8988T (cell line): Measurements from ENCODE around the gene TGOLN2.
"Not testable (repeated sequence)": the region's sequence is repeated elsewhere in the genome, so short reads cannot be mapped to it uniquely, and the experiment has no call there.

Experiments used
- DNase-seq: peaks from one replicate; pipeline ENCODE4 v3.0.0; 2011

TGOLN2 gene

DNA sequence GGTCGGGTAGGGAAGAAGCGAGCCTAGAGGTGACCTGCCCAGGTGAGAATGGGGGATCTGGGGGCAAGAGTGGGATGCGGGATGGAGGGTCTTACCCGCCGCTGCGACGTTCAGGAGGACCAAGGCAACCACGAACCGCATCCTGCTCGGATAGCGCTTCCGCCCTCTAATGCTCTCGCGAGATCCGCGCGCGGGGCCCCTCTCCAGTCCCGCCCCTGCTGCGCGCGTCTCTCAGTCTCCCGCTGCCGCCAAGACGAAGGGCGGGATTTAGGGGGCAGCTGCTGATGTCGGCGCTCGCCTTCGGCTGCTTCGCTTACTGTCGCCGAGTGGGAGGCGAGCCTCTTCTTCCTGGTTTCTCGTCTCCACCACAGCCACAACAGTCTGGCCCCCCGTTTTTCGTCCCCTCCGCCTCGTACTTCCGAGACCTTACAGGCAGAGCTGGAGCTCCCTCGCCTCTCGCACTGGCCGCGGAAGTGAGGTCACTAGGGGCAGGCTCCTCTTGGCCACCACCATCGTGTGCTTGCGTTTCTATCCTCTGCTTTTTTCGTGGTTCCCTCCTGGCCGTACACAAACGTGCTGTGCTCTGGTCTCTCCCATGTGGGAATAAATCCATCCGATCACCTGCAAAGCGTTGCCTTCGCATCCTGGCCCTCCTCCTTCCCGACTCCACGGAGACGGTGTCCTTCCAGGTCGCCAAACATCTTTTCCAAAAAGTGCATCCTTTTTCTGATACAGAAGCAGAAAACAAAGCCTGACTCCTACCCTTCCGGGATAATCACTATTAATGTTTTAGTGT, at the start of gene TGOLN2:
Gene TGOLN2 (minus strand): TSS at position 168 of the 796 bp plus-strand sequence. CDS start 27 bp downstream, at position 141.
- DNase-seq, result peak; percentile 93

DNA sequence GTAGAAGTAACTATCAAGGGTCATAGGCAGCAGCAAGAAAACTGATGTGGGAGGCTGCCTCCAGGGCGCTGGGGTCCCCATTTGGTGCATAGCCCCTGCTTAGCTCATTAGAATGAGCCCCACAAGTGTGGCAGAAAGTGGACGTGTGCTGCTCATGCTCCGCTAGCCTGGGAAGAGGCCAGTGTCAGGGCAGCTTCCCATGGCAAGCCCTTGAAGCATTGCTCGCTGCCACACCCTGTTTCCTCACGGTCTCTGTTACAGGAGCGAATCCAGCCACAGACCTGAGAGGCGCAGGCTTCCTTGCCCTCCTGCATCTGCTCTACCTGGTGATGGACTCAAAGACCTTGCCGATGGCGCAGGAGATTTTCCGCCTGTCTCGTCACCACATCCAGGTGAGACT, 49.3 kb upstream of the TGOLN2 start:
- DNase-seq, result no peak

DNA sequence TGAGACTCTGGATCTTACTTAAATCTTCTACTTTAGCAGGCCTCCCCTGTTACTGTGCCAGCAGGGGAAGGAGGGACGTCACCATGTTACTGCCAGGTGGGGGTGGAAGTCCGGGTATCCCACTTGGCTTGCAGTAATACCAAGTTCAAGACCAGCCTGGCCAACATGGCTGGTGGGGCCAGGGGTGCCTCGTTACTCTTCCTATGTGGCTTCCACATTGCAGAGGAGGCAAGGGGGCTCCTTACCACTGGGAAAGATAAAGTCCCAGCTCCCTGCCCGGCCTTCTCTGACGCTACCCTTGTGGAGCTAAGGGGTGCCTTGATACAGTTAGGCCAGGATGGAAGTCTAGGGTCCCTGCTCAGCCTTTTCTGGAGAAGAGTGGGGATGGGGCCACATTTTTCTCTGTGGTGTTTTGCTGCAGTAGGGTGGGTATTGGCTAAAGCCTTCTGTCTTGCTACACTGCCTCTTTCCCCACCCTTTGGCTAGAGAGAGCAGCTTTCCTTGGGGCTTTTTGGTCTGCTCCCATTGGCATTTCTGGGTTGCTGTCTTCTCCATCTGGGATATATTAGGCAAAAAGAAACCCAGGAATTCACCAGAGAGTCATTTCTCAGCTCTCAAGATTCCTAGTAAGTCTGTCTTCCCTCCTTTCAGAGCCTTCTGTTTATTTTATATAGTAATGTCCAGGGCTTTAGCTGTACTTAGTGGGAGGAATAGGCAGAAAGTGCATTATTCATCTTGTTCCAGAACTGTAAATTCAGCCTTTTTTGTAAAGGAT, 48.7 kb upstream of the TGOLN2 start:
- DNase-seq, result no peak

DNA sequence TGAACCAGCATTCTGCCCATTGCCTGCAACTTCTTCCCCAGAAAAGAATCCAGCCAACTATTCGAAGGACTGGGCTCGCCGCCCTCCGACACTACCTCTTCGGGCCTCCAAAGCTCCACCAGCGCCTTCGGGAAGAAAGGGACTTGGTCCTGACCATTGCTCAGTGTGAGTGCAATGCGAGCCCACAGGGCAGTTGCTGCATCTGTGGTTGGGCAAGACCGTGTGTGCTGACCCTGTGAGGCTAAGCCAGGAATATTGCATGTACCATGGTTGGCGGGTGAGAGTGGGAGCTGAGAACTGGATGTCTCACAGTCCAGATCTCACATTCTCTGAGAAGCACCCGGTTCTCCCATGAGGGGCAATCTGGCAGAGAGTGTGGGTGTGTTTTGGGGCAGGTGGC, 43.3 kb upstream of the TGOLN2 start:
- DNase-seq, result no peak

DNA sequence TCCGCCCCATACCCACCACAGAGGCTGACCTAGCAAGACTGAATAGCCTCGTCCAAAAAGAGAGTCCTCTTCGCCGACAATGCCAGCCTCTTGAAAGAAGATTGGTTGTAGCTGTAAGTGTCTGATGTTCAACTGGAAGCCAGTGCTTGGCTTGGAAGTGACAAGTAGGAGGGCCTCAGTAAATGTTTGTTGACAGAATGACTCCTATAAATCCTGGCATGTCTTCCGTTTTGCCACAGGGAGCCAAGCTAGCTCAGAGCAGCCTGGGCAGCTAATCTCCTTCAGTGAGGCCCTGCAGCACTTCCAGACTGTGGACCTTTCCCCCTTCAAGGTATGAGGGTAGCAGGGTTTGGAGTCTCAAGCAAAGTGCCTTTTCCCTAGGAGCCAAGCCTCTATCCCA, 41.7 kb upstream of the TGOLN2 start:
- DNase-seq, result no peak

DNA sequence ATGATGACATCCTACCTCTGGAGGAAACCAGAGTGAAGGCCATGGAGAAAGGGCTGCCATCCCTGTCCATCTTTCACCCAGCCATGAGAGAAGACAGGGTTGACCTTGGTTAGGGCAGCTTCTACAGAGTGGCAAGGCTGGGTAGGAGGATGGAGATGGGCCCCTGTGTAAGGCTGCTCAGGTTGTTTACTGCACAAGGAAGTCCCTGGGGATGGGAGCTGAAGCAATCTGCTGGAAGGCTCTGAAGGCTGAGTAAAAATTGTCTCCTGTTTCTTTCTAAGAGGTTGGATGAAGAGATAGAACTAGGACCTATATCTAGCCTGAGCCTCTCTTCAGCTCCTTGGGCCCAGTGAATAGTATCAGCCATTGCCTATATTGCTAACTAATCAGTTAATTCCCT, 41.1 kb upstream of the TGOLN2 start:
- DNase-seq, result no peak

DNA sequence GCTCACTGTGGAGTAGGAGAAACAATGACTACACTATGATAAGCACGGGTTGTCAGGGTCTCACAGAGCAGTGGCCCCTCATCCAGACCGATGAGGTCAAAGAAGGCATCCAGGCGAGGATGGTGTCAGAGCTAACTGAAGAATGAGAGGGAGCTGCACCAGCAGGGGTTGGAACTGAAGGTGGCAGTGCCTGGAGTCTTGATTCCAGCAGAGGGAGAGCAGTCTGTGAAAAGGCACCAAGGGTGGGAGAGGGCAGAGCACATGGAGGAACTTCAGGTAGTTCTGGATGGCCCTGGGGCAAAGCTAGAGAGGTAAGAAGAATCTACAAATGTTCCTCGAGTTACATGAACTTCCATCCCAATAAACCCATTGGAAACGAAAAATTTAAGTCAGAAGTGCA, 39.4 kb upstream of the TGOLN2 start:
- DNase-seq, result no peak

DNA sequence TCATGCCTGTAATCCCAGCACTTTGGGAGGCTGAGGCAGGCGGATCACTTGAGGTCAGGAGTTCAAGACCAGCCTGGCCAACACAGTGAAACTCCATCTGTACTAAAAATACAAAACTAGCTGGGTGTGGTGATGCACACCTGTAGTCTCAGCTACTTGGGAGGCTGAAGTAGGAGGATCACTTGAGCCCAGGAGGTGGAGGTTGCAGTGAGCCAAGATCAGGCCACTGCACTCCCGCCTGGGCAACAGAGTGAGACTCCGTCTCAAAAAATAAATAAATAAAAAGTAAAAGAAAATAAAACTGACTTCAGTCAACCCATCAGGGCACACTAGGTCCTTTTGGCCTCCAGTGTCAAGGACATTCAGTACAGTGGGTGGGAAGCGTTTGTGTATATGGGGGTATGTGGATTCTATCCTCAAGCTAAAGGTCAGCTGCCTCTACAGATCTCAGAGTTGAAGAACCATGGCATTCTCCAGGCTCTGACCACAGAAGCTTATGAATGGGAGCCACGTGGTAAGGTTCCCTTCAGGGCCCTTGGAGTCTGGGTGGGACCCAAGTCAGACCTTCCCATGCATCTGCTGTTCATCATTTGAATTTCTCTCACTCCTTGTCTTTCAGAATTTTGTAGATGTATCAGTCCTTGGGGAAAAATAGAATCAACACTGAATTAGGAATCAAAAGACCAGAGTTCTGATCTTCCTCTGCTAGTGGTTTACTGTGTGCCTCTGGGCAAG, 35.0 kb upstream of the TGOLN2 start:
- DNase-seq, result not testable (repeated sequence)

DNA sequence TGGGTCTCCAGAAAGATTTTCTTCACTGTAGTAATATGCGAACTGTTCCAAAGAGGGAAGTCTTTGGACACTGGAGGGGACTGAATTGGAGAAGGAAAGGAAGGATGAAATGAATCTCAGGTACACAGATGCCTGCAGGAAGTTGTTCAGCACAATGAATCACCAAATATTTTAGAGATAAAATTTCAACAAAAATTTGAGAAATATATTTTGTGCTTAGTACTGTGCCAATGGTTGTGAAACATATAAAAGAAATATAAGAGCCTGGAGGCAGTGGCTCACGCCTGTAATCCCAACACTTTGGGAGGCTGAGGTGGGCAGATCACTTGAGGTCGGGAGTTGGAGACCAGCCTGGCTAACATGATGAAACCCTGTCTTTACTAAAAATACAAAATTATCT, 29.9 kb upstream of the TGOLN2 start:
- no peak for DNase-seq

DNA sequence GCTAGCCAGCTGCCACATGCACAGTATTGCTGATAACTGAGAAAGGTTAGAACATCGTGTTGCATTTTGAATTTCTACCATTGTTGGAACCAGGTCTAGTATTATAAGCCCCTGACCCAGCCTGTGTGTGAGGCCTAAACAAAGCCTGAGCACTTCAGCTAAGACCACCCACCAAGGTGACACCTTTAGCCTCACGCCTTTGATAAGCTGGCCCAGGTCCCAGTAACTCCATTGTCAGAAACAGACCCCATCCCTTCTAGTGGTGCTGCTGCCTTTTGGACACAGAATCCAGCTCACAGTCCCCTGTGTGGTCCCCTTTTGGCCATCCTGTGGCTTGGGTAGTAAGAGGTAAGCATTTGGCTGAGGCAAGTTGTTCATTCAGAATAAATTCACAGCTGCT, 28.4 kb upstream of the TGOLN2 start:
- no peak for DNase-seq

DNA sequence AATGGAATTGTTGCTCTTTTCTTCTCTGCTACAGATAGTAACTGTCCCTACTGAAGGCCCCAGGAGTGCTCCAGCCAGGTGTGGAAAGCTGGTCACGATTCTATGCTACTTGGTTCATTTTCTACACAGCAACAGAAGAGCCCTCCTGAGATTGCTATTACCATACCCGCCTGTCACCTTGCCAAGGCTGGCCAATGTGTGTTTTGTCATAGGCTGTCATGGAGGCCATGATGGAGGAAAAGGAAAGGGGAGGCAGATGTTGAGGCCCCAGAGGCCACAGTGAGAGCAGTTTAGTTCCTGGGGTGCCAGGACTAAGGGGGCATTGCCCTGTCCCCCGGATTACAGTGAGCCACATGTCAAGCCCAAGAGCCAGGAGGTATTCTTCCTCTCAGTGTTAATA, 27.7 kb upstream of the TGOLN2 start:
- no peak for DNase-seq

DNA sequence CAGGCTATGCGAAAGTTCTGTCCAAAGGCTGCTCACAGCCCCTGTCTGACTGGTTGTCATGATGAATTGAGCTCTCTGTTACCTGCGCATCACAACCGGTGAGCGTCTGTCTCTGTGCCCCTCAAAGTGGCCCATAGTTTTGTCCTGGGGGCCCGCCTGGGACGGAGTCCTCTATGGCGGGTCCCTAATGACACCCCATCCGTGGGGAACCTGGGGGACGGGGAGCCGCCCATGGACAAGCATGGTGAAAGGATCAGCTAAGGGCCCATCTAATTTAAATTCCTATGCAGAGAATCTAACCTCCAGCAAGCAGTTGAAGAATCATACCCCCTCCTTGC, 27.3 kb upstream of the TGOLN2 start:
- DNase-seq, result no peak

DNA sequence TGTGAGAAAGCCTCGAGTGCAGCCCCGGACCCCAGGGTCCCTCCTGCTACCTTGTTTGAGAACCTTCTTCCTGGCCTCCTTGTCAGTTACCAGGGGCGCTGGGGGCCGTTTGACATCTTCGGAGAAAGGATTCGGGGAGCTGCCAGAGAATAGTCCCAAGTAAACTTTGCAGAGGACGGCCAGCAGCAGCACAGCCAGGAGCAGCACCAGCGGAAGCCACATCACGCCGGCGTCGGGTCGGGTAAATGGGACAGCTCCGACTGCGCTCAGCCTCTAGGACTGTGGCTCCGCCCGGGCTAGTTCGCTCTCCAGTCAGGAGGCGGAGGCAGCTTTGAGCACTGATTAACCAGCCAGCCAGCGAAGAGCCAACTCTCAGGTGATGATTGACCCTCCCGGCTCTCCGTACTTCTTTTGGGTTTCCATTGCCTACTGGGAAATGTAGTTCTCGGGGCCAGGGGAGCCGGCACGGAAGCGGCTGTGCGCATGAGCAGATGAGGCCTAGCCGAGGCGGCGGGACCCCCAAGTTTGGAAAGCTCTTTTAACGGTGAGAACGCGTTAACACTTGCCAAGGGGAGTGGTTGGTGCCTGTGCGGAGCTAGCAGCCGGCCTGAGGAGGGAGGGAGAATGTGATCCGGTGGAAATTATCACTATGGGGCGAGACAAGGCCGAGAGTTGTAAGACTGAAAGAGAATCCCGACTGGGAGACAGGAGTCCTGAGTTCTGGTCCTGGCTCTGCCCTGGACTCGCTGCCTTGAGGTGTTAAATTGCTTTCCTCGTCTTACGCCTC, 26.7 kb upstream of the TGOLN2 start, which contains the start of the genes ELMOD3 and RETSAT:
Gene ELMOD3 (plus strand): TSS at position 484 of the 787 bp plus-strand sequence. CDS start 2,430 bp downstream, outside the sequence.
Gene RETSAT (minus strand): TSS at position 243 of the 787 bp plus-strand sequence. CDS start 21 bp downstream, at position 222.
- DNase-seq, result peak; percentile 87

DNA sequence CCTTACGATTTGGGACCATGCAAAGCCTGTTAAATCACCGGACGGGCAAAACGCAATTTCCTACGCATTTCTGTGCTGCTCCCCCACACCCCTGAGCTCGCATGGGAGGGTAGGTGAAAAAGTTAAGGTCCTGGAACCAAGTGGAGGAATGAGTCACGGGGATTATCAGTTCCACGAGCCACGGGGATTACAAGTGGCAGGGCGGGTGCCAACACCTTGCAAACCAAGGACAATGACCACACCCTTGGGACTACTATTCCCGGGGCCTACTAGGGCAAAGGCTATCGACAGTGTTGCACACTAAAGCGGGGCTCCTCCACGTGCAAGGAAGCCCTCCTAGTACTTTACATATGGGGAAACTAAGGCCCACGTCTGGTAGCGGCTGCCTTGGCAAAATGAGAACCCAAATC, 26.1 kb upstream of the TGOLN2 start:
- no peak for DNase-seq

DNA sequence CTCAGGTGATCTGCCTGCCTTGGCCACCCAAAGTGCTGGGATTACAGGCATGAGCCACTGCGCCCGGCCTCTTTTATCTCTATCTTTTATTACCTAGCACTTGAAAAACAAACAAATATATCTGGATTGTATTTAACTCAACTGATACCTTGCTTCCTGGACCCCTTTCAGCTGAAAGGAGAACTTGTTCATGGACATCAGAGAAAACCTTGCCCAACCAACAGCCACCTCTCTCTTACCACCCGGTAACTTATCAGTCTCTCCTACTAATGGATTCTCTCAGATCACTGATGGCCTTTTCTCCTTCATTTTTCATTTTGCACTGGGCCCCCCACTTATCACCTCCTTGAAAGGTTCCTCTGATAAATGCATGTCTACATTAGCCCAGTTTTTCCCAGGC, 19.8 kb upstream of the TGOLN2 start:
- DNase-seq, result no peak

DNA sequence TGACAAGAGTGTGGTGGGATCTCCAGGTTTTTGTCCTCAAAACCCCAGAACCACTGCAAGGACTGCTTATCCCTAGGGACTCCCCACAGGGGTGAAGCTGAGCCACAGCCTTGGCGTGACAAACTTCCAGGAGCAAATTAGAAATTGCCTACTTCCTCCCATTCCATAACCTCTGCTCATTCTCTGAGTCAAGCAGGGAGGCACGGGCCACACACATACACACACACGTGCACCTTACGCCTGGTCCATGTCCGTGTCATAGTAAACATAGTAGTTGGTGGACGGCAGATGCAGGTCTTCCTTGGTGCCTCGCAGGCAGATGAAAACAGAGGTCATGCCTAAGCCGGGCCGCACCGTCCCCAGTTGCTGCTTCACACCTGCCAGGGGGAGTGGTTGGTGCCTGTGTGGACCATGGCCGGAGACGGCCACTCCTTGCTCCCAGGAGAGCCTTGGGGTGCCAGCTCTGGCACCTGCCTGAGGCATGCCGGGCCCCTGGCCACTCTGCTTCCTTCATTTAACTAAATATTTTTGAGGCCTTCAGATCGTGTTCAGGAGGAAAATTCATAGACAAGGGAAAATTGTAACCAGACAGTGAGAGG, 16.7 kb upstream of the TGOLN2 start:
- DNase-seq, result no peak

DNA sequence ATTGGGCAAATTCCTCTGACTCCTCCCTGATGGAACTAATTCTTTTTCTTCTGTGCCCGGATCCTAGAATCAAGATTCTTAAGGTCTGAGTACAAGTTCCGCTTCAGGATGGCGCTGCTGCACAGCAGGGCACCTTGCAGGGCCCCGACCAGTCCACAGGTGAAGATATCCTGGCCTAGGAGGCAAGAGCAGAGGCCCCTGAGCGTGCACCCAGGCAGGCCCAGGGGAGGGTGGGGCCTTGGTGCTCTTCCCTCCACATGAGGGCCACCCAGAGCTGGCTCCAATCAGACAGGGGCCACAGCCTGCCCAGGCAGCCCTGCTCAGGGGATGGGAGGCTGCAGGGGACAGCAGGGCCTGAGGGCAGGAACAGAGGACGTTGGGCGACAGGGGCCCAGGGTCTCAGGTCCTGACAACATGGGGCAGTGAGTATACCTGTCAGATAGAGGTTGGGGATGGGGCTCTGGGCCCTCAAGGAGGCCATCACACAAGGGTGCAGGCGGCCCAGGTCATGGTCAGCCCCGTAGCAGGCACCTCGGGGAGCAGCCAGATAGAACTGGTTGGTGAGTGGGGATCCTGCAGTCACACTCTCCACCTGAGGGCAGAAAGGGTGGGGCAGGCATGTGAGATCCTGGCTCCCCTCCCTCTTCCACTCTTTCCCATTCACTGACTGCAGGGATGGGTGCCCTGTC, 15.6 kb upstream of the TGOLN2 start:
- not testable (repeated sequence) for DNase-seq

DNA sequence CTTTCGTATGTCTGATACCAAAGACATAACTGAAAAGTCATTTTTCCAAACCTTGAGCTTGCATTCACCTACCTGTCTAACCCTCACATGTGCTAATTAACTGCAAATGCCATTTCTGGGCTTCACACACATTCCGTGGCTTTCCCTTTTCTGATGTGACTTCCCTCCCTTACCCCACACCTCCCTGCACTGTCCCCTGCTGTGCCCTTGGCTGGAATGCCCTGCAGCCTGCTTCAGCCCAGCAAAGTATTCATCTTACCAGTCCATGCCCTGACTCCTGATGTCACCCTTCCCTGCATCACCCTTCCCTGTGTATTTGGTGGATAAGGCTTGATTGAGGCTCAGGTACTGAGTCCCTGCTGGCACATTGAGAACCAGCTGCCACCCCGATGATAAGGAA, 14.4 kb upstream of the TGOLN2 start:
- no peak for DNase-seq

DNA sequence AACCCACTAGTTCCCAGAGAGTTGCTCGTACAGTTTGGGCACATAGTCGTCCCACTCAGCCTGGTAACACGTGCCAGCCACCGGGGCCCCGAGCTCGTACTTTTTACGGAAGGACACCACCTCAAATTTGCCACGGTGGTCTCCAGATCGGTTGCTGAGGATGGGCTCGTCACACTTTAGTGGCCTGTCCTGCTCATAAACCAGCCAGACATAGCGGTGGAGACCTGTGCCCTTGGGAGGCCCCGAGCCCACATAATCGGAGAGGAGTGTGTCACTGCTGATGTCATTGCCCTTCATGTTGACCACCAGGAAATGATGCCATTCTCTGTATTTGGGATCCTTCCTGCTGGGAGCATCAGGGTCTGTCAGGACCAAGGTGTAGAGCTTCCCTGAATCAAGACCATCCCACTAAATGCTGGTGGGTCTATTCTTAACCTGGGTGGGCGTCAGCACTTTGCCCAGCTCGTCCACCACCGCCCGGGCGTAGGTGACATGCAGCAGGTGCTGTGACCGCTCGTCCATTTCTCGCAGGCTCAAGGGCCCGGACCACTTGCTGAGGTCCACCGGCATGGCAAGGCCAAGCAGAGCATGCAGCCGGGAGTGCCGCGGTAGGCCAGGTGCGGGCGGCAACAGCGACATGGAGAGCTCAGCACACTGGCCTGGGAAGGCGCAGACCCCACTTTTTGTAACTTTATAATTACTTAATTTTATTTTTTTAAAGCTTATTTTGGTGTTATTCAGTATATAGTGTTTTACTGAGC, 13.7 kb upstream of the TGOLN2 start:
- DNase-seq, result no peak

DNA sequence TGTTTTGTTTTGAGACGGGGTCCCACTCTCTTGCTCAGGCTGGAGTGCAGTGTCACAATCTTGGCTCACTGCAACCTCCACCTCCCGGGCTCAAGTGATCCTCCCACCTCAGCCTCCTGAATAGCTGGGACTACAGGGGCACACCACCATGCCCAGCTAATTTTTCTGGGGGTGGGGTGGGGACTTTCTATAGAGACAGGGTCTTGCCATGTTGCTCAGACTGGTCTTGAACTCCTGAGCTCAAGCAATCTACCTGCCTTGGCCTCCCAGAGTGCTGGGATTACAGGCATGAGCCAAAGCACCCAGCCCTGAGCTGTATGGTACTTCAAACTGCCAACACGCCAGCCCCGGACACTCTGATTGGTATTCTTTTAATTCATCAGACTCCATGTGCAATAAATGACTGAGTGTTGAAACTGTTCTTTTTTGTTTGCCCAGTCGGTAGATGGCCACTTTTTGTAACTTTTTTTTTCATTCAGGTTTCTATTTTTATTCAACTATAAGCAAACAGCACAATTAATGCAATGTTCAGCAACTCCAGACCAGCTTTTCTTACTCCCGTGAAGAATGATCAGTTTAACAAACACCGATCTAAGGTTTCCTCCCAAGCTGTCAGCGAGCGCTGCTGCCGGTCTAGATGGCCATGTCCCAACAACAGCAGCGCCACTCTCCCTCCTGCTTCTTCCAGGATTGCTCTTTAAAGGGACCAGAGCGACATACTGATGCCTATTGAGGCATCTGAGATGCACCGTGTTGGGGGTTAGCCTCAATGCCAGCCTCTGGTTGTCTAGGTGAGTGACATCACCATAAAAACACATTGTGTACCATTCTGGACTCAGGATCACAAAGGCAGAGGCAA, 12.5 kb upstream of the TGOLN2 start:
- DNase-seq, result no peak
